ENCODE results near the gene ZNF688. TPM values are rescaled to one million over a fixed set of nuclear protein-coding genes. Genes with fewer than 3 reads are reported as not detected.

ZNF688 gene
- total and polyA plus RNA-seq, 9 of the 15 experiments (the other 6 are each of a cell fraction or from before 2014, with no cell fraction given): 0.48 to 12.9 (median 4.5) TPM

GRCh38 chr16:30565526-30565925 is 6.0 kb downstream of the ZNF688 start:
- intact Hi-C loops (cut with micrococcal nuclease): no loop called here
- Histone ChIP-seq H2AFZ (ENCODE audit: low read depth, low read length) (no peak overlapping the region), H3K9me3 (replicated peaks; ENCODE audit: control insufficient read depth, insufficient read depth, low read depth, low read length) (no peaks in the 10 kb centered on the region), H4K20me1 (replicated peaks; ENCODE audit: control insufficient read depth, insufficient read depth, low read length) (no peaks in the 10 kb centered on the region), H3K4me1 (replicated peaks in 1 of 2; ENCODE audit: control insufficient read depth in 2 of 2, insufficient read depth in 2 of 2, low read length in 2 of 2) (peaks cover 6 to 16% of the 10 kb centered on the region in 2 experiments), H3K79me2 (ENCODE audit: control insufficient read depth, insufficient read depth, low read length) (no peaks in the 10 kb centered on the region), H3K36me3 (ENCODE audit: control insufficient read depth, insufficient read depth, low read length) (no peaks in the 10 kb centered on the region), H3K9ac (ENCODE audit: insufficient read depth in 1 of 2, low read depth in 2 of 2, low read length in 2 of 2) (no peak overlapping the region), H3K4me3 (no peak overlapping the region), H3K4me2 (ENCODE audit: insufficient read depth, low read length) (no peak overlapping the region), H3K9me1 (ENCODE audit: control insufficient read depth, insufficient read depth, low read length) (no peaks in the 10 kb centered on the region), H3K27ac (ENCODE audit: extremely low read depth, low read depth, low read length) (no peak overlapping the region), H3K27me3 (ENCODE audit: control insufficient read depth in 2 of 2, insufficient read depth in 2 of 2, low read length in 2 of 2) (no peaks in the 10 kb centered on the region)
- ChIA-PET POLR2A (interaction anchor here (0.9 to 1.7 kb wide), 7 partner anchors 8 to 136 kb away, joined by 3 to 9 read pairs (median 5); partner anchors contain the start of genes DCTPP1, ZNF747, ZNF764 and ZNF785), CTCF (ENCODE audit: low intra/inter-chr PET ratio) (no interaction called here)
- ATAC-seq: peak; percentile 49; the same call in 2 of the 3 replicates
- no peak for TF ChIP-seq MEF2A (IDR thresholded peaks at IDR 0.05; ENCODE audit: control insufficient read depth, low read depth, low read length)
- peak; percentile 46 for TF ChIP-seq CBFA2T3 (IDR thresholded peaks at IDR 0.05)
- no peak for TF ChIP-seq TAF7 (tag; IDR thresholded peaks at IDR 0.05)
- no peak for TF ChIP-seq NCOA6 (IDR thresholded peaks at IDR 0.05)
- no peak for TF ChIP-seq ARHGAP35 (IDR thresholded peaks at IDR 0.05; ENCODE audit: partially characterized antibody)
- TF ChIP-seq ZNF212 (CRISPR knock-in tag; IDR thresholded peaks at IDR 0.05): no peak
- no peak for TF ChIP-seq RBBP5 (IDR thresholded peaks at IDR 0.05; ENCODE audit: borderline replicate concordance, insufficient read depth, low read length, poor library complexity, severe bottlenecking)
- no peak for TF ChIP-seq GABPA (tag; conservative IDR thresholded peaks at IDR 0.05; ENCODE audit: low read depth)
- no peak for FAIRE-seq
- 10% methylated on average over 3 of the region's 7 CpGs for WGBS (ENCODE audit: insufficient coverage, low coverage, missing lambda C conversion rate)
- in situ Hi-C loops (cut with MboI): no loop called here
- no peak for DNase-seq (ENCODE audit: extremely low read depth in 1 of 4, low spot score in 3 of 4)
- no TSS peak for BruUV-seq (replicated peaks)
